KOPT-K1 (cell line): ENCODE data around the gene EPN2.

ENCODE experiments used
- H3K27ac ChIP-seq: fragments of 200-600 bp; sonication (generic); 2 replicates; pipeline ENCODE4 v1.5.1; 2016; ENCODE audit warnings: antibody characterized with exemption, mild to moderate bottlenecking, low read depth, low read length; ENCODE audit not compliant: poor library complexity, severe bottlenecking
- H3K36me3 ChIP-seq: fragments of 200-600 bp; sonication (generic); 2 replicates; pipeline ENCODE4 v1.5.1; 2017; ENCODE audit warnings: antibody characterized with exemption, mild to moderate bottlenecking, low read length, moderate library complexity; ENCODE audit not compliant: insufficient read depth
- H3K9me3 ChIP-seq: fragments of 200-600 bp; sonication (generic); 2 replicates; pipeline ENCODE4 v1.5.1; 2017; ENCODE audit warnings: antibody characterized with exemption, low read length, mild to moderate bottlenecking; ENCODE audit not compliant: insufficient read depth, poor library complexity, severe bottlenecking

The EPN2 gene

DNA sequence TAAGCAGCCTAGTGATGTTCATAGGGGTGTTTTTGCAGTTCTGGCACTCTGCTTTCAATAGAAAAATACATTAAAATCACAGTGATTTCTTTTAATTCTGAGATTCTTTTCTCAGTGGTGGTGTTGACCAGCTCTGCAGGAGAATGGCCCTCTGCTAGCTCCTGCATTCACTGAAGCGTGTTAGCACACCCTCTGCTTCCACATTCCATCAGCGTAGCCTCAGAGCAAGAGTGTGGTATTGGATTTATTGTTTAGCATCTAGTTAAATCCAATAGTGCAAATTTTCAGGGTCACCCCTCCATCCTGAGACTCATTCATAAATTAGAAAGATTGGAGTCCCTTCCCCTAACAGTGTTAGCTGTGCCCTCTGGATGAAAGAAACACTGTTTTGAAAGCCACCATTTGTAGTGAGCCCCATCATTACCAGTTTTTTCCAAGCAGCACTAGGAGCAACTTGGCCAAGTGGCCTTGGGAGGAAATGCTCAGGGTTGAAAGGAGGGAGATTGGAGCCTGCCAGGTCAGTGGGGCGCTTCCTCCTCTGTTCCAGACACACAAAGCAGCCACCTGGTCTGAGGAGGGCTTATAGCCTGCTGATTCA, 79.7 kb downstream of the EPN2 start:
- H3K36me3 ChIP-seq: no peaks in the 10 kb centered on the region
- H3K9me3 ChIP-seq: no peaks in the 10 kb centered on the region
- no peak overlapping the region for H3K27ac ChIP-seq

DNA sequence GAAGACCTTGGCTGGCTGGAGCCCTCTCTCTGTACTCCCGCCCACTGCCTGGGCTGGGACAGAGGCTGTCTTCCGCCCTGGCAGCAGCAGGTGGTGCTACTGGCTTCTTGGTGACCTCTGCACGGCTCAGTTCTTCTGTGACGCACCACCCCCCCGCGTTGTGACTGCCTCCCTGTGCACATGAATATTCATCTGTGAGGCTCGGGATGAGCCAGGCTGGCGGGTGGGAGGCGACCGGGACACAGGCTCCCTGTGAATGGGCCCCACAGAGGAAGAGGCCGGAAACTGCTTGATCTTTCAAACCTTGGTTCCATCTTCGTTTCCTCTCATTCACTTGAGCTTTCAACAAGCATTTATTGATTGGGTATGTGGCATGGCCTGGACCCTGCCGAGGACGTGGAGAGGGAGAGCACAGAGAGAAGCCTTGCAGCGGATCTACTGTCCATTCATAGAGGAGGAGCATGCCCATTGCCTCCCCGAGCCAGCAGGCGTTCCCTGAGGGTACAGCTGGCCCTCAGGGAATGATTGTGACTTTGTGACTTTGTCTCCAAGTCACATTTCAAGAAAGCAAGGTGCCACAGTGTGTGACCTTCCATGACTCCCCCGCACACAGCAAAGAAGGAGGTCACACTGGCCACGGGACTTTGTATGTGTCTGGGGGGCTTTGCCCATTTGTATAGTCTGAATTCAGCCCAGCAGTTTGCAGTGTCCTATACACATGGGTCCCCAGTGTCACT, 80.4 kb downstream of the EPN2 start:
- no peaks in the 10 kb centered on the region for H3K9me3 ChIP-seq
- no peak overlapping the region for H3K27ac ChIP-seq
- no peaks in the 10 kb centered on the region for H3K36me3 ChIP-seq

DNA sequence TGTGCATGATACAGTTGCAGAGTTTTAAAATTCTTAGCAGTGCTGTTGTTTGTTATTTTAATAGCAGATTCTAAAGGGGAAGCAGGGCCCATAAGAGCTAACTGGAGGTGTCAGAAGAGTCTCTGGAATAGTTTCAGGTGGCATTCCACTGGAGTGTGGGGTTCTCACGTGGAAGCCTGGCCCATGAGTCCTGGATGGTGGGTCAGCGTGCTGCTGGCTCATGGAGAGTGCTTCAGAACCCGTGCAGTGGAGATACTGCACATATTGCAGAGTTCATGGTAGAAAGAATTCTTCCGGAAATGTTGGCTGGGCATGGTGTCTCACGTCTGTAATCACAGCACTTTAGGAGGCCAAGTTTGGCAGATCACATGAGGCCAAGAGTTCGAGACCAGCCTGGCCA, 81.4 kb downstream of the EPN2 start:
- no peak overlapping the region for H3K27ac ChIP-seq
- no peaks in the 10 kb centered on the region for H3K9me3 ChIP-seq
- H3K36me3 ChIP-seq: no peaks in the 10 kb centered on the region

DNA sequence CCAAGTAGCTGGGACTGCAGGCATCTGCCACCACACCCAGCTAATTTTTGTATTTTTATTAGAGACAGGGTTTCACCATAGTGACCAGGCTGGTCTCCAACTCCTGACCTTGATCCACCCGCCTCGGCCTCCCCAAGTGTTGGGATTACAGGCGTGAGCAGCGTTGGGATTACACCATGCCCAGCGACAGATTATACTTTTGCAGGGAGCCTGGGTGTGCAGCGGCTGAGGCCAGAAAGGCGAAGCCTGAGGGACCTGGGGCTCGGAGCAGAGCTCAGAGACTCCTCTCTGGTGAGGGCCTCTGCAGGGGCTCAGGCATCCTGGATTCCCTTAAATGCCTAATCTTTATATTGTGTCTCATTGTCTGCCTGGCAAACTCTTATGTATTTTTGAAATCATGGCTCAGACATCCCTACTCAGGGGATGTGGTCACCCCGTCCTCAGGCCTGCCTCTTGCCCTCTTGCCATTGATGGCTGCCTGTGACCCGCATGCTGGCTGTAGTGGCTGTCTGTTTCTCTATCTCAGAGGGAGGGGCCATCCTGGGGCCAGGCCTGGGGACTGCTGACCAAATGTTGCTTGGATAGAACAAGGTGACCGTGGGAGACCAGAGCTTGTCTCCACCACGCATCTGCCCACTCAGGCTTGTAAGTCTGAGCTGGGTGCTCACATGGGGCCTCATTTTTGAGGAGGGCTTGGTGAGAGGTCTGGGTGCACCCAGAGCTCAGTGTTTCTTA, 82.8 kb downstream of the EPN2 start:
- Histone ChIP-seq H3K36me3 (no peaks in the 10 kb centered on the region), H3K9me3 (no peaks in the 10 kb centered on the region), H3K27ac (no peak overlapping the region)

DNA sequence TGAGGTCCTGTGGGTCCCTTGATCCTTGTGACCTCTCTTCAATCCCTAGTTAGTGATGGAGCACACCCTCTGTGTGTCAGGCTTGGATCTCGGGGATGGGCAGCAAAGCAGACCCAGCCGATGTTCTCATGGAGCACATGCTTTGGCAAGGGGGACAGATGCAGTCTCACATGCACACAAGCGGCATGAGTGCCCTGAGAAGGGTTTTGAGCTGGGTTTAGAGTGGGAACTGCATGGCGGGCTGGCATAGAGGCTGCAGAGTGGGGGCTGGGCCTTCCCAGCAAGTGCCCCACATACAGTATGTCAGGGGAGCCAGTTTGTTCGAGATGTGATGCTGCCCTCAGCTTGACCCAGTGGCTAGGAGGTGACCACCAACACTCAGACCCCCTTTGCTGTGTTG, 83.7 kb downstream of the EPN2 start:
- H3K27ac ChIP-seq: no peak overlapping the region
- no peaks in the 10 kb centered on the region for H3K36me3 ChIP-seq
- H3K9me3 ChIP-seq: peaks cover 8% of the 10 kb centered on the region

DNA sequence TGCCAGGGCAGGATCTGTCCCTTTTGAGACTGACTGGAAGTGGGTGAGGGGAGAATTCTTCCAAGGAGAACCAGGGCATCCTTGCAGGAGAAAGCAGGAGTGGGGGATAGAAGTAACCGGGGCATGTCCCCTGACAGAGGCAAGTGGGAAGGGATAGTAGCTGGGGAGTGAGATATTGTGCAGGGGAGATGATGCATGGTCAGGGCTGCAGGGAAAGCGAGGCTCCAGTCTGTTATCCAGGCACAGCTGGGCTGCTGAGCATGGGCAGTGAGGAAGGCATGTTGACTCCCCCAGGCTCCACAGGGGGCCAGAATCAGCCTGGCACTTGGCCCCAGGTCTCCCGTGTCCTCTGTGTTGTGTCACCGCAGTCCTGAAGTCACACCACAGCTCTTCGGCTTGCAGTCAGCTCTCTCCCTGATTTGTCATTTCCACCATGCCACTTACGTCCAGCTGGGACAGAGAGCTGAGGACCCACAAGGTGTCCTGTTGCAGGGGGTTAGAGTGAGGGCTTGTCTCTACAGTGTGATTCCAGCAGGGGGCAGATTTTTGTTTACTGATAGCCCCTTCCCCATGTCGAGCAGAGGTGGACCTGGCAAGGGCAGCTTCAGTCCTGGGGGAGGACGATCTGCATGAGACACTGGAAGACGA, 84.4 kb downstream of the EPN2 start:
- no peak overlapping the region for H3K27ac ChIP-seq
- peaks cover 9% of the 10 kb centered on the region for H3K9me3 ChIP-seq
- no peaks in the 10 kb centered on the region for H3K36me3 ChIP-seq

DNA sequence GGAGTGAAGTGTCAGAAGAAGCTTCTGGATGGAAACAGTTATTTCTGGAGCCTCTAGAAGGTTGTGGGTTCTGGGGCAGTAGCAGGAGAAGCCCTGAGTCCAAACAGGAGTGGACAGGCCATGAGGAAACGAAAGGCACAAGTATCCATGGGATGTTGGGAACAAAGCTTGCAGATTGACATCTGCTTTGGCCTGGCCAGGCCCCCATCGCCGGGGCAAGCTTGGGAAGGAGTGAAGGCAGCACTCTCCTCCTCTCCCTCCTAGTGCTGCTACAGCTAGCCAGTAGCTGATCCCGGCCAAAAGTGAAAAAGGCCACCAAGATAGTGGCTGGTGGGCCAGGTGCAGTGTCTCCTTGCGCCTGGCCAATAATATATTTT, 85.0 kb downstream of the EPN2 start:
- H3K27ac ChIP-seq: no peak overlapping the region
- peaks cover 9% of the 10 kb centered on the region for H3K9me3 ChIP-seq
- H3K36me3 ChIP-seq: no peaks in the 10 kb centered on the region

DNA sequence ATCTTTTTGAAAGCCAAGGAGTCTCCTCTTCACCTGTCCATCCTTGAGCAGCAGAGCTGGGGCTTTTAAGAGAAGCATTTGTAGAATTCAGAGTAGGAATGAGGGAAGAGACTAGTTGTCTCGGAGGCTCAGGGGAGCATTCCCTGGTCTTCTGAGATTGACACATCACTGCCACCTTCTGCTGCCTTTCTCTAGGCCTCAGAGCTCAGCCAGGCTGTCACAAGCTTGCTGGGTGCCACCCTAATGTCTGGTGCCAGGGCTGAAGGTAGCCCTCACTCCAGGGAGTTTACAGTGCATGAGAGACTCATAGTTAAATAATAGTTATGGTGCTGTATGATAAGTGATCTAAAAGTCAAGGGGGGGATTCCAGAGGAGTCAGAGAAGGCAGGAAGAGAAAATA, 85.7 kb downstream of the EPN2 start:
- Histone ChIP-seq H3K36me3 (no peaks in the 10 kb centered on the region), H3K27ac (no peak overlapping the region), H3K9me3 (peaks cover 9% of the 10 kb centered on the region)

DNA sequence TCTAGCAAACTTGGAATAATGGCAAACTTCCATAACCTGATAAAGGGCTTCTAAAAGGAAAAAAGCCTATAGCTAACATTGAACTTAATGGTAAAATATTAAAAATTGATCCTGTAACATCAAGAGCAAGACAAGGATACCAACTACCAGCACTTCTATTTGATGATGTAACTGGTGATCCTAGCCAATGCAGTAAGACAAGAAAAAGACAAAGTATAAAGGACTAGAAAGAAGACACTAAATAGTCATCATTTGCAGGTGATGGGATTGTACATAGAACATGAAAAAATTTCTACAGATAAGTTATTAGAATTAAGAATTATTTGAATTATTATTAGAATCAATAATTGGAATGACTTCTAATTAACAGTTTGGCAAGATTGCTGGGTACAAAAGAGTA, 88.4 kb downstream of the EPN2 start:
- Histone ChIP-seq H3K36me3 (no peaks in the 10 kb centered on the region), H3K9me3 (peaks cover 9% of the 10 kb centered on the region), H3K27ac (no peak overlapping the region)

DNA sequence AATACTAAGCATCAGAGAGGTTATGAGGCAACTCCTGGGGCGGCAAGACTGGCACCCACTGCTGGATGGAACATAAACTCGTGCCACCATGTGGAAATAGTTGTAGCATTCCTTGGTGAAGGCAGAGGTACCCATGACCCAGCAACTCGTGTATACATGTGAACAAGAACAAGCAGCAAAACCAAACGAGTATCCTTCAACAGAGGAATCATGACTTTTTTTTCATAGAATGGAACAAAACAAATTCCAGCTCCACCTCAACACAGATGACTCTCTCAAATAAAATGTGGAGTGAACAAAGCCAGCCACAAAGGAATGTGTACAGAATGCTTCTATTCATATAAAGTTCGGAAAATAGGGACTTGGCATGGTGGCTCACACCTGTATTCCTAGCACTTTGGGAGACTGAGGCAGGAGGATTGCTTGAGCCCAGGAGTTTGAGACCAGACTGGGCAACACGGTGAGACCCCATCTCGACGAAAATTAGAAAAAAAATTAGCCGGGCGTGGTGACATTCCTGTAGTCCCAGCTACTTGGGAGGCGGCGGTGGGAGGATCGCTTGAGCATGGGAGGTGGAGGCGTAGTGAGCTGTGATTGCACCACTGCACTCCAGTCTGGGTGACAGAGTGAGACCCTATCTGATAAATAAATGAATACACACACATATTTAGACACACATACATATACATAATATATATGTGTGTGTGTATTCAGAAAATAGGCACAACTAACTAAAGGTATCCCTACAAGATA, 90.0 kb downstream of the EPN2 start:
- Histone ChIP-seq H3K36me3 (no peaks in the 10 kb centered on the region), H3K27ac (no peak overlapping the region), H3K9me3 (peaks cover 9% of the 10 kb centered on the region)

DNA sequence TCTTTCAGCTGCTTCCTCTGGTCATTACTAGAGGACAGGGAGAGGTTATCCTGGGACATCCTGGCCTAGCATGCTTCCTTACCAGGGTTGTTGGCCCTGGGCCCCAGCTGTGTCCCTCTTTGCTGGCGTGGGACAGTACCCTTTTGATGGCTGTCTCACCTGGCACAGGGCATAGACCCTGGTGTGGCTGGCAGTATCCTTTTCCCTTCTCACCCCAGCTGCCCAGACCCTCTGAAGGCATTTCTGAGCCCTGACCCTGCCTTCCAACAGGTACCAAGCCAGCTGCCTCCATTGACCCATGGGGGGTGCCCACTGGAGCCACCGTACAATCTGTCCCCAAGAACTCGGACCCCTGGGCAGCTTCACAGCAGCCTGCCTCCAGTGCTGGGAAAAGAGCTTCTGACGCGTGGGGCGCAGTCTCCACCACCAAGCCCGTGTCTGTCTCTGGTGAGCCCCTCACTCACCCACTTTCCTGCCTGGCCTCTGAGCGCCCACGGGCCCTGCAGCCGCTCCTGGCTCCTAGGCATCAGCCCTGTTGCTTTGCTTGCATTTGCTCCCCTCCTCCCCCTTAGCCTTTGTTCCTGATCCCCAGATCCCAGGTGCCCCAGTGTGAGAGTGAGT, 91.4 kb downstream of the EPN2 start:
- Histone ChIP-seq H3K27ac (no peak overlapping the region), H3K9me3 (peaks cover 9% of the 10 kb centered on the region), H3K36me3 (no peaks in the 10 kb centered on the region)

DNA sequence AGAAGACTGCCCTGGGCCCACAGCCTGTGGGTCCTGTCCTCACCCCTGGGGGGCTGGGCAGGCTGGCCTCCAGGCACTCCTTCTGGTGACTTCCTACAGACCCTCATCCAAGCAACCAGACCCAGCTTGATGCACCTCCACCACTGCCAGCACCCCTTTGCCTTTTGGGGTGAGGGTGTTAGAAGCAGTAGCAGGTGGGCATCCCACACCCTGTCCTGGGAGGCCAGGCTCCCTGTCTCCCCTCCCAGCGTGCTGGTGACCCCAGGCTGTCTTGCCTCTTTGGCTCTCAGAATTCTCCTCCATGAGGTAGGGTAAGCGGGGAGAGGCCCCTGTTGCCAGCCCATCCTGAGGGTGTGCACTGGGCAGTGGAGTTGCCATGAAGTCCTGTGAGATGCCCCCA, 92.0 kb downstream of the EPN2 start:
- Histone ChIP-seq H3K9me3 (peaks cover 9% of the 10 kb centered on the region), H3K27ac (no peak overlapping the region), H3K36me3 (no peaks in the 10 kb centered on the region)

DNA sequence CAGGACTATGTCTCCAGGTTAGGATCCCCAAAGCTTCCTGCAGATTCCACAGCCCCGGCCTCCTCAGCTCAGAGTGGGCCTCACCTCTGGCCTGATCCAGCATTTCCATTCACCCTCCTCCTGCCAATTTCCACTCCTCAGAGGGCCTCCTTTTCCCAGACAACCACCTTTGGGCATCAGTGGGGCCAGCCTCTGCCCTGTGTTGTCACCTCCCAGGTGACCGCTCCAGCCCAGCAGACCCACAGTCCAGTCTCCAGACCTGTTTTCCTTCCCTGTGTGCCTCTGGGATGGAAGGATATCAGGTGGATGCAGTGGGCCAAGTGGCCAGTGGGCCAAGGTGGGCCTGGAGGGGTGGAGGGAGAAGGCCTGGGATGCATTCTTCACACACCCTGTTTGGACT, 92.7 kb downstream of the EPN2 start:
- Histone ChIP-seq H3K27ac (no peak overlapping the region), H3K36me3 (no peaks in the 10 kb centered on the region), H3K9me3 (peaks cover 9% of the 10 kb centered on the region)

DNA sequence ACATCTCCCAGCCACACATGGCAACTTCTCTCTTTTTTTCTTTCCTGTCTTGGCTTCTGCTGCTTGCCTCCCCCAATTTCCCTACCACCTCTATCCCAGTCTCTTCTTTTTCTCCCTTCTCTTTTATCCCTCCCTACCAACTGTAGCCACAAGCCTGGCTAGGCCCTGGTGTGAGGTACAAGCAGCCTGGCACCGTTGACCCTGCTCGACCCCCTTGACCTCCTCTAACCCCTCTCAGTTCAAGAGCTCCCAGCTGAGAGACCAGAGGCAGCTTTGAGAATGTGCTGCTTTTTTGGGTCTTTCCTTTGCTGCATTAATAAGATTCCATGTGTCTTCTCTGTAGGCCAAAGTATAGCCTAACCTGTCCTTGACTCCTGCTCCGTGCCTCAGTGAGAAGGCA, 93.1 kb downstream of the EPN2 start:
- Histone ChIP-seq H3K9me3 (peaks cover 7% of the 10 kb centered on the region), H3K27ac (no peak overlapping the region), H3K36me3 (no peaks in the 10 kb centered on the region)
